D721Med (cell line): ENCODE data around the gene IMP4.

ENCODE experiments used
- DNase-seq: peaks from one replicate; pipeline ENCODE4 v3.0.0; 2011; ENCODE audit warnings: low spot score; ENCODE audit not compliant: insufficient read length
- FAIRE-seq: peaks from 2 replicates; lab custom pipeline; 2011; peaks lifted over from hg19 to GRCh38; lab: Jason Lieb, UNC
- CTCF ChIP-seq: IDR thresholded peaks from 2 replicates; pipeline ENCODE4 v1.5.1; 2012; ENCODE audit warnings: mild to moderate bottlenecking, control low read depth; ENCODE audit not compliant: insufficient read depth; ENCODE audit errors: missing control alignments

Gene IMP4

DNA sequence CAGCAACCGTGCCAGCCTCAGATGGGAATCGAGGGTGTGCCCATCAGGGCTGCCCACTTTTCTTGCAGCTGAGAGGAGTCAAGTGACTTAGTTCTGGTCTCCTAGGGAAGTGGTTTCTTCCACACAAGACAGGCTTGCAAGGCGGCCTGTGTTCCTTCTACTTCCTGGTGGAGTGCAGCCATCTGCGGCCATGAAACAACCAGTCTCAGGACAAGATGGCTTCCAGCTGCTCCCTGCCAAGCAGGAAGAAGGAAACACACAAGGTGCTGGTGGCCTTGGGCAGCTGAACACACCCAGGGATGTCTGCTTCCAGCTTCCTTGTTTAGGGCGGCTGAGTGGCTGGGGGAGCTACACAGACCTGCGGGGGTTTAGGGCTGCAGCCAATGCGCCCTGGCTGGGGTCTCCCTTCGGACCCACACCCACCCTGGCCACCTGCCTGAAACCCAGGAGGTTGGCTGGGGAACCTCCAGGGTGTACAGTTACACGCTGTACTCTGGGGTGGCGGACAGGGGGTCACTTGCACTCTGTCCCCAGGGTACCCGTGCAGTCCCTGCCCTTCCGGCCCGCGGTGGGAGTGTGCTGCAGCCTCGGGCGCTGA lies 47.9 kb downstream of the IMP4 start:
- TF ChIP-seq CTCF = no peak
- DNase-seq = no peak
- FAIRE-seq = no peak

DNA sequence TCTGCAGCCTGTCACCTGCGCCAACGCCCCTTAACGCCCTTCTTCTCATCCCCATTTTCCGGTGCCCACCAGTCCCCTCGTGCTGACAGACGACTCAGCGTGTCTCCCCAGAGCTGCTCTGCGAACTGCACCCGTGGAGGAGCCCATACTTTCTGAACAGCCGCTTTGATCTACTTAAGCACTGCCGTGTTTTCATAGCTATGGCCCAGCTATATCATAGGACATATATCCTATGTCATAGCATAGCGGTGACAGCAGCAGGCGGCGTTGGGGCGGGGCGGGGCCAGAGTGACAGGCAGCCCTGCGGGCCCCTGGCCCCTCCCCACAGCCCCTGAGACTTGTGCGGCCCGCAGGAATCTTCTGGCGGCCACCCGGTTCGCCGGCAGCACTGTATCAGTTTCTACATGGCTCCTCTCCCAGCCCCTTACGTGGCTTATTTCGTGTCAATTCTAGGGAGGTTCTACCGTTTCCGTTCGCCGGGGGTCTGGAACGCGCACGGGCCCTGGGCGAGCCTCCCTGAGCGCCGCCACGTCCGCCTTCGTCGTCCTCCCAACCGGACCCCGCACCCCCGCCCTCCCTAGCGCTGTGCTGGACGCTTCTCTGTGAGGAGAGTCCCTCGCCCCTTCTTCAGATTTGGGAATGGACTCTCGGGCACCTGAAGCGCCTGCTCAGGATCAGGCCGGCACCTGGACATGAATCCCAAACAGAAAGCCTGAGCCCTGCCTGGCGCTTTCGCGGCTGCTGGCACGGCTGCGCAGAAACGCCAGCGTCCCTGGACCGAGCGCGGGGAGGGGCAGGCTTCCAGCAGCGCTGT lies 48.6 kb downstream of the IMP4 start:
- FAIRE-seq (no peak), DNase-seq (peak; percentile 44)
- no peak for TF ChIP-seq CTCF

DNA sequence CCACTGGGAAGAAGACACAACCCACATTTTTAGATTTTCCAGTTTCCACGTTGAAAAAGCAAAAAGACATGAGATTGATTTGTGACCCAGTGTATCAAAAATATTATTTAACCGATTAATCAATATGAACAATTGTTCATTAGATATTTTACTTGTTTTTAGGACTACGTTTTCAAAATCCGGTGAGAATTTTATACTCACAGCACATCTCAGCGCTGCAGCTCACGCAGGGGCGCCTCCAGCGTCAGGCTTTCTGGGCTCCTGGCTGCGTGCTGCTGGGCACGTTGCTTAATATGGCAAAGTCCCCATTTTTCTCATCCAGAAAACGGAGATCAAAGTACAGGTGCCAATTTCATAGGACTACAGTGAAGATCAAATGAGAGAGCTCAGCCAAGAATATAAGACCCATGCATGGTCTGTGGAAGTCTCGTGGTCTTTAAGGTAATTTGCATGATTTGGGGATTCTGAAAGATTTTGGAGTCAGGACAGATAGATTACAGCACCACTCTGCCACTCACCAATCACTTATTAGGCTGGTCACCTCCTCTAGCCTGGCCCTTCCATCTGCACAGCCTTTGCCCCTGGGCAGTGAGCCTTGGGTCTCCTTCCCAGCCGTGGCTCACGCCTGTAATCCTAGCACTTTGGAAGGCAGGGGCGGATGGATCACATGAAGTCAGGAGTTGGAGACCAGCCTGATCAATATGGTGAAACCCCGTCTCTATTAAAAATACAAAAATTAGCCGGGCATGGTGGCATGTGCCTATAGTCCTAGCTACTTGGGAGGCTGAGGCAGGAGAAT lies 49.4 kb downstream of the IMP4 start:
- no peak for FAIRE-seq
- no peak for DNase-seq
- TF ChIP-seq CTCF = no peak

DNA sequence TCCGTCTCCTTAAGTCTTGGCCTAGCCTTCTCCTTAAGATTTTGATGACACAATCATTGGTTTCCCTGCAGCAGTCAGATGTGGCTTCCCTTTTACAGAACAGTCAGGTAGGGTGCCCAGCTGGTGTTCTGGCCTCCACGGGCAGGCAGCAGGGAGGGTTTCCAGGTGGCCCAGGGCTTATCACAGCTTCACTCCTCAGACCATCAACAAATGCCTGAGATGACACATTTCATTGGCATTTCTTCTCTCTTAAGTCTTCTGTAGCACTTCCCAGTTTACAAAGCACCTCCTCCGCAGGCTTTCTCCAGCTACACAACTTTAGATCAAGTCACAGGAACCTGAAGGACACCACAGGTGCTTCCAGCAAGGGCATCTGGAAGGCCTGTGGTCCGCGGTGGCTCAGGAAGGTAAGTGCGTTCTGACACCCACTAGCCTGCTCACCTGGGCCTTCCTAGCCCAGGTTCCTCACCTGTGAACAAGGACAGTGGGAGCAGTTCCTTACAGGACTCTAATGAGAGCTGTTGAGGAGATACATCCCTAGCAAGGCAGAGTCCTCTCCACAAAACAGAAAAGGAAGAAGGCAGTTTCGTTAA lies 50.7 kb downstream of the IMP4 start:
- DNase-seq = no peak
- FAIRE-seq = no peak
- no peak for TF ChIP-seq CTCF
